ENCODE measurements around the gene MLIP. TPM values are rescaled to one million over a fixed set of nuclear protein-coding genes. Genes with fewer than 3 reads are reported as not detected.

MLIP gene
- total and polyA plus RNA-seq, 2 experiments from 2014 or later: not detected

DNA sequence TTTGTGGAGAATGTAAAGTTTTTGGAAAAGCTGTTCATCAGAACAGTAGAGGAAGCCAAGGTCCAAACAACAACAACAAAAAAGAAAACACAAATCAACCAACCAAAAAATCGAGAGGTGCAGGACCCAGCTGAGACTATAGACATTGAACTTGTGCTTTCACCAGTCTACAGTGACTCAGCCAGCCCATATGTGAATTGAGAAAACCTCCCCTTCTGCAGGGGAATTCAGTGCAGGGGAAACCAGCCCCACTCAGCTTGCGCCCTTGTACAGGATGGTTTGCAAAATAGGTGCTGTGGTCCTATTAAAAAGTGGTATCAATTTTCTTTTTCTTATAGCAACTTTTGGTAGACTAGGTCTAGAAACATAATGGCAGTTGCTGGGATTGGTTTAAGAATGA, 21.3 kb downstream of the MLIP start:
- Mint-ChIP-seq H3K4me1 (no peaks in the 10 kb centered on the region; the same call in 2 of the 3 replicates), H3K27ac (no peak overlapping the region; the same call in 1 of the 2 replicates), H3K36me3 (ENCODE audit: low read depth) (no peaks in the 10 kb centered on the region), H3K27me3 (ENCODE audit: insufficient read depth, low read depth, poor library complexity) (peaks cover 4% of the 10 kb centered on the region), H3K9me3 (no peaks in the 10 kb centered on the region), H3K4me3 (no peak overlapping the region)
- peaks cover 7% of the 10 kb centered on the region for H3K9me2 ChIP-seq (ENCODE audit: insufficient read depth)
- H2AFZ ChIP-seq: no peak overlapping the region
- no peak overlapping the region for H3K4me2 ChIP-seq
- no peaks in the 10 kb centered on the region for H3K36me3 ChIP-seq (ENCODE audit: insufficient read depth)
- no peak overlapping the region for H3K27ac ChIP-seq (ENCODE audit: low read depth)
- no peaks in the 10 kb centered on the region for H4K20me1 ChIP-seq (replicated peaks; ENCODE audit: insufficient read depth)
- no peaks in the 10 kb centered on the region for H3F3A ChIP-seq (replicated peaks; ENCODE audit: low read depth)
- no peak for ATAC-seq
- H3K79me2 ChIP-seq (replicated peaks; ENCODE audit: insufficient read depth): no peaks in the 10 kb centered on the region
- TF ChIP-seq, protein P1, sequence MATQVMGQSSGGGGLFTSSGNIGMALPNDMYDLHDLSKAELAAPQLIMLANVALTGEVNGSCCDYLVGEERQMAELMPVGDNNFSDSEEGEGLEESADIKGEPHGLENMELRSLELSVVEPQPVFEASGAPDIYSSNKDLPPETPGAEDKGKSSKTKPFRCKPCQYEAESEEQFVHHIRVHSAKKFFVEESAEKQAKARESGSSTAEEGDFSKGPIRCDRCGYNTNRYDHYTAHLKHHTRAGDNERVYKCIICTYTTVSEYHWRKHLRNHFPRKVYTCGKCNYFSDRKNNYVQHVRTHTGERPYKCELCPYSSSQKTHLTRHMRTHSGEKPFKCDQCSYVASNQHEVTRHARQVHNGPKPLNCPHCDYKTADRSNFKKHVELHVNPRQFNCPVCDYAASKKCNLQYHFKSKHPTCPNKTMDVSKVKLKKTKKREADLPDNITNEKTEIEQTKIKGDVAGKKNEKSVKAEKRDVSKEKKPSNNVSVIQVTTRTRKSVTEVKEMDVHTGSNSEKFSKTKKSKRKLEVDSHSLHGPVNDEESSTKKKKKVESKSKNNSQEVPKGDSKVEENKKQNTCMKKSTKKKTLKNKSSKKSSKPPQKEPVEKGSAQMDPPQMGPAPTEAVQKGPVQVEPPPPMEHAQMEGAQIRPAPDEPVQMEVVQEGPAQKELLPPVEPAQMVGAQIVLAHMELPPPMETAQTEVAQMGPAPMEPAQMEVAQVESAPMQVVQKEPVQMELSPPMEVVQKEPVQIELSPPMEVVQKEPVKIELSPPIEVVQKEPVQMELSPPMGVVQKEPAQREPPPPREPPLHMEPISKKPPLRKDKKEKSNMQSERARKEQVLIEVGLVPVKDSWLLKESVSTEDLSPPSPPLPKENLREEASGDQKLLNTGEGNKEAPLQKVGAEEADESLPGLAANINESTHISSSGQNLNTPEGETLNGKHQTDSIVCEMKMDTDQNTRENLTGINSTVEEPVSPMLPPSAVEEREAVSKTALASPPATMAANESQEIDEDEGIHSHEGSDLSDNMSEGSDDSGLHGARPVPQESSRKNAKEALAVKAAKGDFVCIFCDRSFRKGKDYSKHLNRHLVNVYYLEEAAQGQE (IDR thresholded peaks at IDR 0.05; ENCODE audit: unreplicated experiment): no peak
- TF ChIP-seq JUNB (IDR thresholded peaks at IDR 0.05; ENCODE audit: unreplicated experiment) (no peak), POLR2AphosphoS5 (IDR thresholded peaks at IDR 0.05; ENCODE audit: low read depth) (no peak), EZH2phosphoT487 (IDR thresholded peaks at IDR 0.05; ENCODE audit: unreplicated experiment) (no peak), CREB1 (CRISPR knock-in tag; IDR thresholded peaks at IDR 0.05; ENCODE audit: low read depth) (no peak), ZNF331 (CRISPR knock-in tag; IDR thresholded peaks at IDR 0.05; ENCODE audit: low read depth) (no peak), EZH2 (IDR thresholded peaks at IDR 0.05; ENCODE audit: low read depth, unreplicated experiment) (no peak), ZNF114 (CRISPR knock-in tag; IDR thresholded peaks at IDR 0.05) (no peak), STAT1 (IDR thresholded peaks at IDR 0.05; ENCODE audit: unreplicated experiment) (no peak)
- TF ChIP-seq, protein P2, sequence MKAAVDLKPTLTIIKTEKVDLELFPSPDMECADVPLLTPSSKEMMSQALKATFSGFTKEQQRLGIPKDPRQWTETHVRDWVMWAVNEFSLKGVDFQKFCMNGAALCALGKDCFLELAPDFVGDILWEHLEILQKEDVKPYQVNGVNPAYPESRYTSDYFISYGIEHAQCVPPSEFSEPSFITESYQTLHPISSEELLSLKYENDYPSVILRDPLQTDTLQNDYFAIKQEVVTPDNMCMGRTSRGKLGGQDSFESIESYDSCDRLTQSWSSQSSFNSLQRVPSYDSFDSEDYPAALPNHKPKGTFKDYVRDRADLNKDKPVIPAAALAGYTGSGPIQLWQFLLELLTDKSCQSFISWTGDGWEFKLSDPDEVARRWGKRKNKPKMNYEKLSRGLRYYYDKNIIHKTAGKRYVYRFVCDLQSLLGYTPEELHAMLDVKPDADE (IDR thresholded peaks at IDR 0.05): no peak
- H3K27me3 ChIP-seq (ENCODE audit: insufficient read depth): no peaks in the 10 kb centered on the region
- H3K4me3 ChIP-seq: no peak overlapping the region
- no peak for DNase-seq (ENCODE audit: low spot score)
- no peaks in the 10 kb centered on the region for H3K4me1 ChIP-seq (ENCODE audit: insufficient read depth)

DNA sequence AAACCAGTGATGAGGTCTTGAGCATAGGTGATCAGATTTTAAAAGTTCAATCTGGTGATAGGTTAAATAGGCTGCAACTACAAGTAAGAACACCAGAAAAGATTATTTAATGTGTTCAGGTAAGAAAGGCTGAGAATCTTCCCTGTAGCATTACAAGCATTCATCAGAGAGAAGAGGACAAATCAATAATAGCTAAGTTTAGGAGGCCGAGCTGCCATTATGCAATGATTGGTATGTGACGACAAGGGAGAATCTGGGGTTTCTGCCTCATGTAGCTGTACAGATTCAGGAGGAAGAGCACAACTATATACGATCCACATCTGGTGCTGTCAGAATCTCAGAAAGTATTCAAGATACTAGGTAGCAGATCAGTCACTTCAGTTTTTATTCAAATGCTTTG, 21.9 kb downstream of the MLIP start:
- Histone ChIP-seq H3K27me3 (ENCODE audit: insufficient read depth) (no peaks in the 10 kb centered on the region), H4K20me1 (replicated peaks; ENCODE audit: insufficient read depth) (no peaks in the 10 kb centered on the region), H2AFZ (no peak overlapping the region), H3K79me2 (replicated peaks; ENCODE audit: insufficient read depth) (no peaks in the 10 kb centered on the region), H3K9me2 (ENCODE audit: insufficient read depth) (peaks cover 9% of the 10 kb centered on the region), H3K27ac (ENCODE audit: low read depth) (no peak overlapping the region), H3K4me2 (no peak overlapping the region), H3K36me3 (ENCODE audit: insufficient read depth) (no peaks in the 10 kb centered on the region), H3K4me1 (ENCODE audit: insufficient read depth) (no peaks in the 10 kb centered on the region), H3K4me3 (no peak overlapping the region), H3F3A (replicated peaks; ENCODE audit: low read depth) (no peaks in the 10 kb centered on the region)
- no peak overlapping the region for H3K4me3 Mint-ChIP-seq
- TF ChIP-seq STAT1 (IDR thresholded peaks at IDR 0.05; ENCODE audit: unreplicated experiment) (no peak), NANOG (IDR thresholded peaks at IDR 0.05; ENCODE audit: borderline replicate concordance) (no peak), JUNB (IDR thresholded peaks at IDR 0.05; ENCODE audit: unreplicated experiment) (no peak), ZNF114 (CRISPR knock-in tag; IDR thresholded peaks at IDR 0.05) (no peak), POLR2AphosphoS5 (IDR thresholded peaks at IDR 0.05; ENCODE audit: low read depth) (no peak), ZNF331 (CRISPR knock-in tag; IDR thresholded peaks at IDR 0.05; ENCODE audit: low read depth) (no peak), EZH2phosphoT487 (IDR thresholded peaks at IDR 0.05; ENCODE audit: unreplicated experiment) (no peak)
- TF ChIP-seq, protein P1 (IDR thresholded peaks at IDR 0.05; ENCODE audit: unreplicated experiment): no peak
- H3K27ac Mint-ChIP-seq: no peak overlapping the region; the same call in 1 of the 2 replicates
- DNase-seq (ENCODE audit: low spot score): no peak
- peaks cover 4% of the 10 kb centered on the region for H3K27me3 Mint-ChIP-seq (ENCODE audit: insufficient read depth, low read depth, poor library complexity)
- no peaks in the 10 kb centered on the region for H3K36me3 Mint-ChIP-seq (ENCODE audit: low read depth)
- no peak for ATAC-seq
- no peaks in the 10 kb centered on the region for H3K9me3 Mint-ChIP-seq
- H3K4me1 Mint-ChIP-seq: no peaks in the 10 kb centered on the region; the same call in 2 of the 3 replicates
